Neural cell (in vitro differentiated cells): ENCODE measurements around the gene TYW3. TPM values are rescaled to one million over a fixed set of nuclear protein-coding genes. Genes with fewer than 3 reads are reported as not detected.

Source experiments
- H2AFZ ChIP-seq: fragments of 200-600, 300-800 bp; sonication (generic), shearing (Covaris generic); 2 replicates; pipeline ENCODE4 v1.6.0; 2014; ENCODE audit warnings: low read depth, mild to moderate bottlenecking, antibody characterized with exemption, low read length, moderate library complexity
- H3F3A ChIP-seq: fragments of 200-600 bp; shearing (Covaris generic); 2 replicates; pipeline ENCODE4 v1.6.1; 2016; ENCODE audit warnings: mild to moderate bottlenecking, moderate library complexity, mixed read lengths, antibody characterized with exemption, low read length; ENCODE audit not compliant: insufficient read depth, poor library complexity, severe bottlenecking
- H3K27ac ChIP-seq: fragments of 200-600, 300-800 bp; sonication (generic), shearing (Covaris generic); 2 replicates; pipeline ENCODE4 v1.5.1; 2014; ENCODE audit warnings: mild to moderate bottlenecking, low read length, moderate library complexity
- H3K27me3 ChIP-seq: fragments of 300-800, 200-600 bp; sonication (generic), shearing (Covaris generic); 2 replicates; pipeline ENCODE4 v1.6.0; 2014; ENCODE audit warnings: mild to moderate bottlenecking, low read depth, low read length, moderate library complexity; ENCODE audit not compliant: insufficient read depth
- H3K36me3 ChIP-seq: fragments of 300-800, 200-600 bp; sonication (generic), shearing (Covaris generic); 2 replicates; pipeline ENCODE4 v1.5.1; 2014; ENCODE audit warnings: mild to moderate bottlenecking, antibody characterized with exemption, low read length, moderate library complexity; ENCODE audit not compliant: insufficient read depth
- H3K4me2 ChIP-seq: fragments of 300-800, 200-600 bp; sonication (generic), shearing (Covaris generic); 2 replicates; pipeline ENCODE4 v1.6.0; 2014; ENCODE audit warnings: mild to moderate bottlenecking, low read length
- H3K4me3 ChIP-seq: fragments of 300-800, 200-600 bp; sonication (generic), shearing (Covaris generic); 2 replicates; pipeline ENCODE4 v1.5.1; 2014; ENCODE audit warnings: mild to moderate bottlenecking, low read length, moderate library complexity
- H3K79me2 ChIP-seq: fragments of 200-600 bp; shearing (Covaris generic); replicated peaks from 2 replicates; pipeline ENCODE4 v1.6.0; 2014; ENCODE audit warnings: mild to moderate bottlenecking, low read length, moderate library complexity; ENCODE audit not compliant: insufficient read depth
- H3K9ac ChIP-seq: fragments of 300-800, 200-600 bp; sonication (generic), shearing (Covaris generic); 2 replicates; pipeline ENCODE4 v1.6.1; 2016; ENCODE audit warnings: mild to moderate bottlenecking, low read length, mixed read lengths
- H3K9me2 ChIP-seq: fragments of 200-600 bp; shearing (Covaris generic); 2 replicates; pipeline ENCODE4 v1.6.1; 2016; ENCODE audit warnings: mild to moderate bottlenecking, low read length, mixed read lengths; ENCODE audit not compliant: insufficient read depth
- H3K9me3 ChIP-seq: fragments of 200-600, 300-800 bp; sonication (generic), shearing (Covaris generic); 2 replicates; pipeline ENCODE4 v1.6.1; 2016; ENCODE audit warnings: mild to moderate bottlenecking, mixed run types, low read length, moderate library complexity, mixed read lengths
- H4K20me1 ChIP-seq: fragments of 200-600 bp; shearing (Covaris generic); 2 replicates; pipeline ENCODE4 v1.6.1; 2016; ENCODE audit warnings: mild to moderate bottlenecking, mixed run types; ENCODE audit not compliant: insufficient read depth
- EP300 ChIP-seq: fragments of 450-650 bp; conservative IDR thresholded peaks from 2 replicates; pipeline ENCODE4 v1.6.1; 2014; ENCODE audit warnings: antibody characterized with exemption, mild to moderate bottlenecking, moderate library complexity; ENCODE audit not compliant: poor library complexity, severe bottlenecking
- EZH2 ChIP-seq: fragments of 200-600, 300-800 bp; shearing (Covaris generic), sonication (generic); IDR thresholded peaks from 2 replicates; pipeline ENCODE4 v1.6.1; 2014; ENCODE audit warnings: antibody characterized with exemption, low read length, borderline replicate concordance, mild to moderate bottlenecking; ENCODE audit not compliant: insufficient read depth, poor library complexity, severe bottlenecking
- MXI1 ChIP-seq: fragments of 450-650 bp; conservative IDR thresholded peaks from 2 replicates; pipeline ENCODE4 v1.6.1; 2014; ENCODE audit warnings: antibody characterized with exemption, mild to moderate bottlenecking; ENCODE audit not compliant: poor library complexity, severe bottlenecking
- POLR2AphosphoS5 ChIP-seq: IDR thresholded peaks from 2 replicates; pipeline ENCODE4 v1.6.1; 2012
- RAD21 ChIP-seq: fragments of 450-650 bp; conservative IDR thresholded peaks from 2 replicates; pipeline ENCODE4 v1.6.1; 2014; ENCODE audit warnings: antibody characterized with exemption, mild to moderate bottlenecking, moderate library complexity
- SMC3 ChIP-seq: fragments of 450-650 bp; conservative IDR thresholded peaks from 2 replicates; pipeline ENCODE4 v1.6.1; 2014; ENCODE audit warnings: antibody characterized with exemption, mild to moderate bottlenecking, moderate library complexity; ENCODE audit not compliant: poor library complexity
- TAF1 ChIP-seq: IDR thresholded peaks from 2 replicates; pipeline ENCODE4 v1.6.1; 2012; ENCODE audit warnings: low read depth
- polyA plus RNA-seq: library from polyadenylated mRNA; depleted of rRNA; stranded (reverse); fragments of >200 nt; gene quantifications from 2 replicates; pipeline ENCODE4 v1.2.3, GENCODE V29; 2014
- TF ChIP-seq, protein P1 (sequence below): IDR thresholded peaks from 2 replicates; pipeline ENCODE4 v1.6.1; 2012; ENCODE audit warnings: borderline replicate concordance
- TF ChIP-seq, protein P2 (sequence below): fragments of 450-650 bp; IDR thresholded peaks from 2 replicates; pipeline ENCODE4 v1.5.1; 2014; ENCODE audit warnings: antibody characterized with exemption, mild to moderate bottlenecking, moderate library complexity; ENCODE audit not compliant: poor library complexity, severe bottlenecking

The TYW3 gene
- polyA plus RNA-seq, 1 donor from 2014 or later = 1.5 TPM

DNA sequence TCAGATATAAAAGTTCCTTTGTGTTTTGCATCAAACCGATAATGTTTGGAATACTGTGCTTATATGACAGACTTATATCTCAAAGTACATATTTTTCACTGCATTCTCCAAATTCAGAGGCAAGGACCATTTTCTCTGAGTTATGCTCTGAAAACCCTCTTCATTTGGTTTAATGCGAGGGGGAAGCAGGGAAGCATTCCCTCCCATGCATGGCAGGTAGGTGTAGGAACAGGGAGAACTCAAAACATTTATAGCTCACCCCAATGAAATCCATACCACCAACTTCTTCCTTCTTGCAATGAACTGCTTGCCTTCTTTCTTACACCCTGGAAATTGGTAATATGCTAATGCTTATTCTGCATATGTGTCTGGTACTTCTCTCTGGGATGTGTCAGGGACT lies 48.7 kb upstream of the TYW3 start:
- no peak overlapping the region for H3K9ac ChIP-seq
- H3K9me3 ChIP-seq = no peaks in the 10 kb centered on the region
- no peak overlapping the region for H2AFZ ChIP-seq
- no peak overlapping the region for H3K27ac ChIP-seq
- H3K36me3 ChIP-seq = no peaks in the 10 kb centered on the region
- no peak overlapping the region for H3K4me2 ChIP-seq
- H3K79me2 ChIP-seq = no peaks in the 10 kb centered on the region
- H3F3A ChIP-seq = peaks cover 5% of the 10 kb centered on the region
- no peaks in the 10 kb centered on the region for H3K27me3 ChIP-seq
- H3K4me3 ChIP-seq = no peak overlapping the region
- no peaks in the 10 kb centered on the region for H4K20me1 ChIP-seq
- TF ChIP-seq, protein P1, sequence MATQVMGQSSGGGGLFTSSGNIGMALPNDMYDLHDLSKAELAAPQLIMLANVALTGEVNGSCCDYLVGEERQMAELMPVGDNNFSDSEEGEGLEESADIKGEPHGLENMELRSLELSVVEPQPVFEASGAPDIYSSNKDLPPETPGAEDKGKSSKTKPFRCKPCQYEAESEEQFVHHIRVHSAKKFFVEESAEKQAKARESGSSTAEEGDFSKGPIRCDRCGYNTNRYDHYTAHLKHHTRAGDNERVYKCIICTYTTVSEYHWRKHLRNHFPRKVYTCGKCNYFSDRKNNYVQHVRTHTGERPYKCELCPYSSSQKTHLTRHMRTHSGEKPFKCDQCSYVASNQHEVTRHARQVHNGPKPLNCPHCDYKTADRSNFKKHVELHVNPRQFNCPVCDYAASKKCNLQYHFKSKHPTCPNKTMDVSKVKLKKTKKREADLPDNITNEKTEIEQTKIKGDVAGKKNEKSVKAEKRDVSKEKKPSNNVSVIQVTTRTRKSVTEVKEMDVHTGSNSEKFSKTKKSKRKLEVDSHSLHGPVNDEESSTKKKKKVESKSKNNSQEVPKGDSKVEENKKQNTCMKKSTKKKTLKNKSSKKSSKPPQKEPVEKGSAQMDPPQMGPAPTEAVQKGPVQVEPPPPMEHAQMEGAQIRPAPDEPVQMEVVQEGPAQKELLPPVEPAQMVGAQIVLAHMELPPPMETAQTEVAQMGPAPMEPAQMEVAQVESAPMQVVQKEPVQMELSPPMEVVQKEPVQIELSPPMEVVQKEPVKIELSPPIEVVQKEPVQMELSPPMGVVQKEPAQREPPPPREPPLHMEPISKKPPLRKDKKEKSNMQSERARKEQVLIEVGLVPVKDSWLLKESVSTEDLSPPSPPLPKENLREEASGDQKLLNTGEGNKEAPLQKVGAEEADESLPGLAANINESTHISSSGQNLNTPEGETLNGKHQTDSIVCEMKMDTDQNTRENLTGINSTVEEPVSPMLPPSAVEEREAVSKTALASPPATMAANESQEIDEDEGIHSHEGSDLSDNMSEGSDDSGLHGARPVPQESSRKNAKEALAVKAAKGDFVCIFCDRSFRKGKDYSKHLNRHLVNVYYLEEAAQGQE = no peak
- TF ChIP-seq TAF1 = no peak
- no peak for TF ChIP-seq EP300
- no peak for TF ChIP-seq MXI1
- no peak for TF ChIP-seq RAD21
- no peak for TF ChIP-seq SMC3
- TF ChIP-seq EZH2 = no peak
- TF ChIP-seq, protein P2, sequence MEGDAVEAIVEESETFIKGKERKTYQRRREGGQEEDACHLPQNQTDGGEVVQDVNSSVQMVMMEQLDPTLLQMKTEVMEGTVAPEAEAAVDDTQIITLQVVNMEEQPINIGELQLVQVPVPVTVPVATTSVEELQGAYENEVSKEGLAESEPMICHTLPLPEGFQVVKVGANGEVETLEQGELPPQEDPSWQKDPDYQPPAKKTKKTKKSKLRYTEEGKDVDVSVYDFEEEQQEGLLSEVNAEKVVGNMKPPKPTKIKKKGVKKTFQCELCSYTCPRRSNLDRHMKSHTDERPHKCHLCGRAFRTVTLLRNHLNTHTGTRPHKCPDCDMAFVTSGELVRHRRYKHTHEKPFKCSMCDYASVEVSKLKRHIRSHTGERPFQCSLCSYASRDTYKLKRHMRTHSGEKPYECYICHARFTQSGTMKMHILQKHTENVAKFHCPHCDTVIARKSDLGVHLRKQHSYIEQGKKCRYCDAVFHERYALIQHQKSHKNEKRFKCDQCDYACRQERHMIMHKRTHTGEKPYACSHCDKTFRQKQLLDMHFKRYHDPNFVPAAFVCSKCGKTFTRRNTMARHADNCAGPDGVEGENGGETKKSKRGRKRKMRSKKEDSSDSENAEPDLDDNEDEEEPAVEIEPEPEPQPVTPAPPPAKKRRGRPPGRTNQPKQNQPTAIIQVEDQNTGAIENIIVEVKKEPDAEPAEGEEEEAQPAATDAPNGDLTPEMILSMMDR = no peak
- TF ChIP-seq POLR2AphosphoS5 = no peak
- H3K9me2 ChIP-seq = no peaks in the 10 kb centered on the region

DNA sequence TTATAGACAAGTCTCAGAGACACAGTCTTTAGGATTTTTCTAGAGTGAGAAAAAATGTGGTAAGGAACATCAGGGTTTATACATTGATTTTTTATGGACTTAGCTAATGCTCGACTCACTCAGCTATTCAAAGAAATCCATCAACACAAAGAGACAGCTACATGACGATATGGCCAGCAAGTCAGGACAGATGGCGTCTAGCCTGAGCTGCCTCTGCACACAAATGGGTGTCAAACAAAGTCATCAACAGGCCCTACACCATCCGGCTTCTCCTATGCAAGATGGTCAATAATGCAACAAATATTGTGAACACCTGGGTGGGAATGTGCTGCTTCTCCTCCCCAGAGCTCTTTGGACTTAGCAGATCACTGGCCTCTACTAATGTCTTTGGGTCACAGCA lies 46.0 kb upstream of the TYW3 start:
- H3K79me2 ChIP-seq = no peaks in the 10 kb centered on the region

More for the DNA sequence above, 46.0 kb upstream of the TYW3 start:
- no peaks in the 10 kb centered on the region for H3K9me3 ChIP-seq
- H3K9me2 ChIP-seq = no peaks in the 10 kb centered on the region
- H3F3A ChIP-seq = peaks cover 5% of the 10 kb centered on the region
- H3K27ac ChIP-seq = no peak overlapping the region
- no peak overlapping the region for H2AFZ ChIP-seq
- H4K20me1 ChIP-seq = no peaks in the 10 kb centered on the region
- H3K36me3 ChIP-seq = no peaks in the 10 kb centered on the region
- H3K4me2 ChIP-seq = no peak overlapping the region
- H3K9ac ChIP-seq = no peak overlapping the region
- TF ChIP-seq SMC3 (no peak), MXI1 (no peak), POLR2AphosphoS5 (no peak), TAF1 (no peak), RAD21 (no peak), EP300 (no peak), EZH2 (no peak)
- TF ChIP-seq, protein P2 = no peak
- TF ChIP-seq, protein P1 = no peak
- no peaks in the 10 kb centered on the region for H3K27me3 ChIP-seq
- no peak overlapping the region for H3K4me3 ChIP-seq
